Caco-2 (cell line): ENCODE results near the gene FAM9C. TPM values are rescaled to one million over a fixed set of nuclear protein-coding genes. Genes with fewer than 3 reads are reported as not detected.
"Not testable (repeated sequence)": the region's sequence is repeated elsewhere in the genome, so short reads cannot be mapped to it uniquely, and the experiment has no call there.

Experiments
- BruUV-seq: library from RNA; stranded (reverse); fragments of 400-500 nt; replicated peaks from 2 replicates; lab custom pipeline; 2021; lab: Mats Ljungman, UMichigan
- CTCF ChIA-PET: fragments of 300-600 bp; sonication (Branson Sonifier 250); formaldehyde crosslinking; loops from one replicate; lab custom pipeline; 2022; ENCODE audit warnings: antibody characterized with exemption; lab: Charles Lee
- POLR2A ChIA-PET: fragments of 300-600 bp; sonication (Branson Sonifier 250); formaldehyde crosslinking; loops from one replicate; lab custom pipeline; 2022; ENCODE audit warnings: antibody characterized with exemption; lab: Charles Lee
- DNase-seq, 2 experiments: peaks; one replicate each; pipeline versions ENCODE4 v3.0.0 to v3.0.0-alpha.2; 2020 to 2022
- H3K27me3 ChIP-seq: replicated peaks from 2 replicates; pipeline ENCODE4 v1.6.0; 2011; ENCODE audit warnings: low read length; ENCODE audit not compliant: control insufficient read depth, insufficient read depth
- H3K36me3 ChIP-seq: 2 replicates; pipeline ENCODE4 v1.5.1; 2011; ENCODE audit warnings: low read length; ENCODE audit not compliant: control insufficient read depth, insufficient read depth
- H3K4me1 ChIP-seq: fragments of 250-450 bp; sonication (Bioruptor Pico); 2 replicates; pipeline ENCODE4 v1.5.1; 2020; ENCODE audit warnings: mild to moderate bottlenecking
- H3K4me3 ChIP-seq: 2 replicates; pipeline ENCODE4 v1.5.1; 2011; ENCODE audit warnings: low read depth, mild to moderate bottlenecking, control low read depth, low read length
- H3K9me3 ChIP-seq: fragments of 250-450 bp; sonication (Bioruptor Pico); 2 replicates; pipeline ENCODE4 v1.5.1; 2020; ENCODE audit warnings: mild to moderate bottlenecking, moderate library complexity
- H3K27ac Mint-ChIP-seq: one replicate; pipeline ENCODE4 v1.8.0; 2022; ENCODE audit warnings: mixed read lengths; ENCODE audit not compliant: unreplicated experiment
- H3K27me3 Mint-ChIP-seq: one replicate; pipeline ENCODE4 v1.8.0; 2022; ENCODE audit warnings: mixed read lengths; ENCODE audit not compliant: insufficient read depth, unreplicated experiment
- H3K36me3 Mint-ChIP-seq: one replicate; pipeline ENCODE4 v1.8.0; 2022; ENCODE audit warnings: mild to moderate bottlenecking, mixed read lengths; ENCODE audit not compliant: insufficient read depth, unreplicated experiment
- H3K4me1 Mint-ChIP-seq: one replicate; pipeline ENCODE4 v1.8.0; 2022; ENCODE audit warnings: low read depth, mixed read lengths; ENCODE audit not compliant: unreplicated experiment
- H3K4me3 Mint-ChIP-seq: one replicate; pipeline ENCODE4 v1.8.0; 2022; ENCODE audit warnings: mild to moderate bottlenecking, moderate library complexity, mixed read lengths; ENCODE audit not compliant: unreplicated experiment
- H3K9me3 Mint-ChIP-seq: one replicate; pipeline ENCODE4 v1.8.0; 2022; ENCODE audit warnings: mixed read lengths; ENCODE audit not compliant: unreplicated experiment
- intact Hi-C: fragments of 100-400 bp; cut with micrococcal nuclease; formaldehyde crosslinking; loops from one replicate; pipeline ENCODE4 v1.10.0; 2022; ENCODE audit not compliant: unreplicated experiment
- total RNA-seq: library from RNA; stranded (reverse); gene quantifications from 2 replicates; pipeline ENCODE4 v1.2.3, GENCODE V29; 2022
- TF ChIP-seq, protein P1 (sequence below), 2 experiments: fragments of 200-600 bp in 1 of 2; IDR thresholded peaks; 1 replicate in 1 of 2; 2 replicates in 1 of 2; pipeline versions ENCODE4 v1.5.1 to v1.8.0; 2011 to 2022; ENCODE audit warnings: antibody characterized with exemption in 1 of 2, control low read depth in 1 of 2, inconsistent platforms in 1 of 2, low read depth in 1 of 2, low read length in 1 of 2, mild to moderate bottlenecking in 1 of 2, moderate library complexity in 1 of 2; ENCODE audit not compliant: insufficient read depth in 1 of 2, severe bottlenecking in 1 of 2, unreplicated experiment in 1 of 2

Gene FAM9C
- total RNA-seq, 1 experiment from 2014 or later, result not detected

DNA sequence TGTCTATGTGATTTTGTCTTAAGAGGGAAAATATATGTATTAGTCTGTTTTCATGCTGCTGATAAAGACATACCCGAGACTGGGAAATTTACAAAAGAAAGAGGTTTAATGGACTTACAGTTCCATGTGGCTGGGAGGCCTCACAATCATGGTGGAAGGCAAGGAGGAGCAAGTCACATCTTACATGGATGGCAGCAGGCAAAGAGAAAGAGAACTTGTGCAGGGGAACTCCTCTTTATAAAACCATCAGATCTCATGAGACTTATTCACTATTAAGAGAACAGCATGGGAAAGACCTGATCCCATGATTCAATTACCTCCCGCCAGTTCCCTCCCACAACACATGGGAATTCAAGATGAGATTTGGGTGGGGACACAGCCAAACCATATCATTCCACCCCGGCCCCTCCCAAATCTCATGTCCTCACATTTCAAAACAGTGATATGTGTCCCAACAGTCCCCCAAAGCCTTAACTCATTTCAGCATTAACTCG is 16.8 kb upstream of the FAM9C start:
- peaks cover 16% of the 10 kb centered on the region; the same call in 1 of the 2 replicates for H3K4me1 ChIP-seq
- H3K9me3 Mint-ChIP-seq, intact Hi-C loops, CTCF ChIA-PET, H3K9me3 ChIP-seq, H3K27ac Mint-ChIP-seq, H3K4me1 Mint-ChIP-seq, H3K4me3 Mint-ChIP-seq, H3K27me3 ChIP-seq, POLR2A ChIA-PET, DNase-seq, H3K36me3 Mint-ChIP-seq, BruUV-seq, H3K27me3 Mint-ChIP-seq, H3K4me3 ChIP-seq, H3K36me3 ChIP-seq: not testable (repeated sequence)

DNA sequence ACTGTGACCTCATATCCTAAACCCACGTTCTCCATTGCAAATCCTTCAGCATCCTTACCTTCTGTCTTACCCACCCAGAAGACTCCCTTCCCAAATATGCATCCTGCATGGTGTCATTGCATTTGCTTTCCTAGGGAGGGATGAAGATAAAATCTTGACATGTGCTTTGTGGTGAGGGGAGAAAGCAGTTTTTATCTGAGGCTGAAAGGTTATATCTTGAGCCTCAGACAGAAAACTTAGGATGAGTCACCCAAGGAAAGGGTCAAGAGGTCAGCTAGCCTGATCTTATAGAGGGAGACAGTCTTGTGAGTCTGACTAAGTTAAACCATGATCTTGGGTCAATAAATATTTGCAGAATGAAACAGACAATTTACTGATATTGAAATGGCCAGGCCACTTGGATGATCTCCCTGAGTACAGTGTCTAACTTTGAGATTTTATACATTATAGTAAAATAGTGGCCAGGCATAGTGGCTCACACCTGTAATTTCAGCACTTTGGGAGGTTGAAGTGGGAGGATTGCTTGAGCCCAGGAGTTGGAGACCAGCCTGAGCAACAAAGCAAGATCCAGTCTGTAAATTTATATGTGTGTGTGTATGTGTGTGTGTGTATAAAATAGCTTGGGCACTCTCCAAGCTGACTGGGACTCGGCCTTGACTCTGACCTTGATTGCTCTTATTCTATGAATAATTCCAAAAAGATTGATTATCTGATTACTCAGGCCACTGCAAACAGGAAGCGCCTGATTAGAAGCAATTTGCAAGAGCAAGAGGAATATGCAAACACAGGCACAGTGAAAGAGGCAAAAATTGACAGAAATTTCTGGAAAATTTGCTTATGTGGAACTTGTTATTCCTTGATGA is 15.4 kb upstream of the FAM9C start:
- Mint-ChIP-seq H3K36me3 (peaks cover 5% of the 10 kb centered on the region), H3K27ac (no peak overlapping the region), H3K27me3 (no peaks in the 10 kb centered on the region), H3K4me1 (no peaks in the 10 kb centered on the region), H3K9me3 (peaks cover 8% of the 10 kb centered on the region), H3K4me3 (no peak overlapping the region)
- intact Hi-C loops, result no loop called here
- BruUV-seq, result no TSS peak
- peaks cover 16% of the 10 kb centered on the region; the same call in 1 of the 2 replicates for H3K4me1 ChIP-seq
- CTCF ChIA-PET, result no interaction called here
- TF ChIP-seq, protein P1, sequence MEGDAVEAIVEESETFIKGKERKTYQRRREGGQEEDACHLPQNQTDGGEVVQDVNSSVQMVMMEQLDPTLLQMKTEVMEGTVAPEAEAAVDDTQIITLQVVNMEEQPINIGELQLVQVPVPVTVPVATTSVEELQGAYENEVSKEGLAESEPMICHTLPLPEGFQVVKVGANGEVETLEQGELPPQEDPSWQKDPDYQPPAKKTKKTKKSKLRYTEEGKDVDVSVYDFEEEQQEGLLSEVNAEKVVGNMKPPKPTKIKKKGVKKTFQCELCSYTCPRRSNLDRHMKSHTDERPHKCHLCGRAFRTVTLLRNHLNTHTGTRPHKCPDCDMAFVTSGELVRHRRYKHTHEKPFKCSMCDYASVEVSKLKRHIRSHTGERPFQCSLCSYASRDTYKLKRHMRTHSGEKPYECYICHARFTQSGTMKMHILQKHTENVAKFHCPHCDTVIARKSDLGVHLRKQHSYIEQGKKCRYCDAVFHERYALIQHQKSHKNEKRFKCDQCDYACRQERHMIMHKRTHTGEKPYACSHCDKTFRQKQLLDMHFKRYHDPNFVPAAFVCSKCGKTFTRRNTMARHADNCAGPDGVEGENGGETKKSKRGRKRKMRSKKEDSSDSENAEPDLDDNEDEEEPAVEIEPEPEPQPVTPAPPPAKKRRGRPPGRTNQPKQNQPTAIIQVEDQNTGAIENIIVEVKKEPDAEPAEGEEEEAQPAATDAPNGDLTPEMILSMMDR (IDR thresholded peaks at IDR 0.05; ENCODE audit: insufficient read depth in 1 of 2, low read depth in 1 of 2, low read length in 1 of 2, severe bottlenecking in 1 of 2, unreplicated experiment in 1 of 2), result no peak
- H3K27me3 ChIP-seq, result no peaks in the 10 kb centered on the region
- H3K4me3 ChIP-seq, result no peak overlapping the region
- peak; percentile 29 to 43 for DNase-seq
- 0 out of 2 replicates have a peak, but pooled peaks cover 3% of the 10 kb centered on the region for H3K9me3 ChIP-seq
- POLR2A ChIA-PET, result no interaction called here
- no peaks in the 10 kb centered on the region for H3K36me3 ChIP-seq

DNA sequence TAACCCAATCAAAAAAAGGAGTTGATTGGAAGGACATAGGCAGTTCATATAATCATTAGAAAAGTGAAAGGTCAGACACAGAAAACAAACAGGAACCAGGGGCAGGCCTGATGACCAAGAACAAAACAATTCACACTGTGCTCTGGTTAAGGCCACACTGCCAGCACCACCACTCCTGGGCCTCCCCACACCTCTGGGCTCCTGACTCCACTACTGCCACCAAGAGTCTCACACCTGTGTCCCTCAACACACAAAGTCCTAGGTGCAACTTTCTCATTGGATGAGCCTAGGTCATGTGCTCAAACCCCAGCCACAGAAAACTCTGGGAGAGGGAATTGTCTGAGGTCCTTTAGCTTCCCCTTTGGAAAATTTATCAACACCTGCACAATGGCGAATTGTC is 11.1 kb upstream of the FAM9C start:
- H3K9me3 Mint-ChIP-seq, result no peaks in the 10 kb centered on the region

More for the DNA sequence above, 11.1 kb upstream of the FAM9C start:
- Mint-ChIP-seq H3K36me3 (no peaks in the 10 kb centered on the region), H3K4me1 (no peaks in the 10 kb centered on the region), H3K27me3 (no peaks in the 10 kb centered on the region), H3K4me3 (no peak overlapping the region), H3K27ac (no peak overlapping the region)
- Histone ChIP-seq H3K4me1 (peaks cover 16% of the 10 kb centered on the region; the same call in 1 of the 2 replicates), H3K27me3 (no peaks in the 10 kb centered on the region), H3K9me3 (no peaks in the 10 kb centered on the region), H3K36me3 (no peaks in the 10 kb centered on the region), H3K4me3 (no peak overlapping the region)
- CTCF ChIA-PET, result no interaction called here
- intact Hi-C loops, result no loop called here
- TF ChIP-seq, protein P1 (IDR thresholded peaks at IDR 0.05; ENCODE audit: insufficient read depth in 1 of 2, low read depth in 1 of 2, low read length in 1 of 2, severe bottlenecking in 1 of 2, unreplicated experiment in 1 of 2), result no peak
- no TSS peak for BruUV-seq
- no peak for DNase-seq
- POLR2A ChIA-PET, result no interaction called here
